ENCODE results near the gene ALPP. TPM values are rescaled to one million over a fixed set of nuclear protein-coding genes. Genes with fewer than 3 reads are reported as not detected.
"Not testable (repeated sequence)": the region's sequence is repeated elsewhere in the genome, so short reads cannot be mapped to it uniquely, and the experiment has no call there.

Gene ALPP
- total RNA-seq, 1 donor from 2014 or later, result not detected

DNA sequence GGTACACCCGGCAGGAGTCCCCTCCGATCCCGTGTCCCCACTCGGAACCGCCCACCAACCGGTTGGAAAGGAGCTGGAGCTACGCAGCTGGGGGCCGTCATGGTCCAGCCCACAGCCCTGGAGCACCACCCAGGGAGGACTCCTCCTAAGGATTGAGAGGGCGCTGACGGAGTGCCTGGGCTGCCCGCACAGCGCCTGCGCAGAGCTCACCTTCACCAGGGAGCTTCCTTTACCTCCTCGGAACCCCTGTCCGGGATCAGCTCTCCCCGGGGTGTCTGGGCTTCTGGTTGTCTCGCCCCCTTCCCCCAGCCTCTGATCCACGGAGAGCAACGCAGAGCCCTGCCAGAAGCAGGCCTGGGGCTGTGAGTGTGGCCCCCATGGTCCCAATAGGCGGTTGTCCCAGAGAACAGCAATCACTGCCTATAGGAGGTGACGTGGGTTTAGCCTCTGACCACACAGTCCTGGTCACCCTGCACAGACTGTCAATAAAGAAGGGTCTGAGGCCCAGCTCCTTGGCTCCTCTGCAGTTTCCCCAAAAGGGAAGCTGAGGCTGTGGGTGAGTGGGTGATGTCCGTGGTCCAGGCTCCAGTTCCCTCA, 42.7 kb downstream of the ALPP start:
- DNase-seq (ENCODE audit: low read depth in 2 of 2), result no peak

DNA sequence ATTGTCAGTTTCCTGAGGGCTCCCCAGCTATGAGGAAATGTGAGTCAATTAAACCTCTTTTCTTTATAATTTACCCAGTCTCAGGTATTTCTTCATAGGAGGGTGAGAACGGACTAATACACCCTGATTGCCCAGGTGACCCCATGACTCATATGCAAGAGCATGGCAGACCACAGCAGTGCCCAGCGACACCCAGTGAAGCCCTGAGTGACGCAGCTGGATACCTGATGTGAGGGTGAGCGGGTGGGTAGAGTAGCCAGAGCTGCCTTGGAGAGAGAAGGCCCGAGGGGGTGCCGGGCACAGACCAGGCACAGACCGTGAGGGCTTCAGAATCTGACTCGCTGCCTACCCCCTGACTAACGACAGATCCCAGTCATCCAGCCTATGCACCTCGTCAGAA, 43.5 kb downstream of the ALPP start:
- DNase-seq (ENCODE audit: low read depth in 2 of 2), result no peak

GRCh38 chr2:232422996-232423395, 44.4 kb downstream of the ALPP start:
- DNase-seq (ENCODE audit: low read depth in 2 of 2), result not testable (repeated sequence)

GRCh38 chr2:232423407-232423806, 44.9 kb downstream of the ALPP start:
- DNase-seq (ENCODE audit: low read depth in 2 of 2), result not testable (repeated sequence)

- DNase-seq (ENCODE audit: low read depth in 2 of 2), result no peak
Measured at GRCh38 chr2:232431705-232432590, 53.4 kb downstream of the ALPP start.

Other genes with a start within 250 kb of the ALPP start
- not detected in 2 replicates for gene ALPG, start 28.1 kb downstream of the ALPP start, total RNA-seq
- not detected in 2 replicates for gene ALPI, start 77.4 kb downstream of the ALPP start, total RNA-seq
- gene ECEL1, start 109.1 kb downstream of the ALPP start, total RNA-seq, result under 0.01 TPM in 1 of 2 replicates, not detected in the other
- gene PRSS56, start 141.6 kb downstream of the ALPP start, total RNA-seq, result not detected in 2 replicates
- not detected in 2 replicates for gene CHRND, start 147.4 kb downstream of the ALPP start, total RNA-seq
- not detected in 2 replicates for gene CHRNG, start 160.9 kb downstream of the ALPP start, total RNA-seq
- gene TIGD1, start 171.8 kb downstream of the ALPP start, total RNA-seq, result 0.89 and 1.7 TPM in 2 replicates
- gene EIF4E2, start 171.9 kb downstream of the ALPP start, total RNA-seq, result 85.3 and 94.7 TPM in 2 replicates